Glomerular visceral epithelial cell (primary cell): Measurements from ENCODE around the gene ADAM19.
"Not testable (repeated sequence)": the region's sequence is repeated elsewhere in the genome, so short reads cannot be mapped to it uniquely, and the experiment has no call there.

ENCODE experiments used
- DNase-seq: peaks from one replicate; pipeline ENCODE4 v3.0.0-alpha.2; 2016; ENCODE audit errors: extremely low spot score

ADAM19 gene

GRCh38 chr5:157485340-157485739, 90.2 kb downstream of the ADAM19 start:
- DNase-seq = no peak

GRCh38 chr5:157484768-157485167, 90.8 kb downstream of the ADAM19 start:
- DNase-seq = no peak

- not testable (repeated sequence) for DNase-seq
Observed at GRCh38 chr5:157482702-157483101, 92.9 kb downstream of the ADAM19 start.

DNA sequence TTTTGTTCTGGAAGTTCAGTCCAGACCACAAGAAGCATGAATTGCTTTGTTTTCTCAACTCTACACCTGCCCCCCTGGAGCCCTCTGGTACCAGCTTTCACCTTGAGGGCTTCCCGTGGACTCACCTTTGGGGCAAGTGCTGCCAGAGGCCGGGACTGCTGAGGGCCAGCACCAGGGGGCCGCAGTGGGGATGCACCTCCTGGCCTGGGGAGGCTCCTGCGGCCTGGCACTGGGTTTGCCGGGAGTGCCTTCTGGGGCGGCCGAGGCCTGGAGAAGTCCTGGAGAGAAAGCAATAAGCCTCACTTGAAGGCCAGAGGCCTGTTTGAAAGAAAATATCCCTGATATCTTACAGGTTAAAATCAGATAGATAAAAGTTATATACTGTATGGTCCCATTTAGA, 93.9 kb downstream of the ADAM19 start:
- no peak for DNase-seq

GRCh38 chr5:157481265-157481664, 94.3 kb downstream of the ADAM19 start:
- DNase-seq = no peak

DNA sequence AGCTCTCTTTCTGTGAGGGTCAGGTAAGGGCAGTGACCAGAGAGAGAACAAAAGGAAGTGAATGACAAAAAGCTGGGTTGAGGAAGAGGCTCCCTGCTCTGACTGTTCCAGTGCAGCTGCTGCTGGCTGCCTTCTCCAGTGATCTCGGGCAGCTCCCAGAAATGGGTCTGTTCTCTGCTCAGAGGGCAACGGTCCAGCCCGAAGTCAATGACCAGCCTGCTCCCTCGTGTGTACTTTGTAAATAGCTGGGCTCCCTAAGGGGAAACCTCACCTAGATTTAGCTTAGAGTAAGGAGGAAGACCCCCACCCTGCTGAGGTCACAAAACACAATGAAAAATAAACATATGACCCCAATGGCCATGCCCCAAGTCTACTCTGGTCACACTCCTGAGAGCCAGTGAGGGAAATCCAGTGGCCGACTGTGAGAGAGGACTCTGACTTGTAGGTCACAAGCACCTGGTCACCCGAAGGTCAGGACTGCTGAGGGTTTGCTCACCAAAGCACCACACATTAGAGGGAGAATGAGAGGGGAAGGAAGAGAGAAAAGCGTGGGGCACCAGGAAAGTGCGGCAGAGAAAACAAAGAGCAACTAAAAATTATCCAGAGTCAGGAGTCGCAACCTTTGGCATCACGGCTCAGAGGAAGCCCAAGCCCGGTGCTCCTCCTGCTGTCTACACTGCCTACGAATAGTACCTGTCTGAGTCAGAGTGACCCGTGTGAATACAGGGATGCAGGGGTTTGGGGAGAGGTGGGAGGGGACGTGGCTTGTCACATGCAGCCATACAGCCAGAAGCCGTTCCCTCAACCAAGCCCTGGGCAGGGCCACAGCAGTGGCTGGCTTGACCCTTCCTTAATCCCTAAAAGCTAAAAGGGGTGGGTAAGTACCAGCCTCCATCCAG, 95.7 kb downstream of the ADAM19 start:
- DNase-seq = no peak

DNA sequence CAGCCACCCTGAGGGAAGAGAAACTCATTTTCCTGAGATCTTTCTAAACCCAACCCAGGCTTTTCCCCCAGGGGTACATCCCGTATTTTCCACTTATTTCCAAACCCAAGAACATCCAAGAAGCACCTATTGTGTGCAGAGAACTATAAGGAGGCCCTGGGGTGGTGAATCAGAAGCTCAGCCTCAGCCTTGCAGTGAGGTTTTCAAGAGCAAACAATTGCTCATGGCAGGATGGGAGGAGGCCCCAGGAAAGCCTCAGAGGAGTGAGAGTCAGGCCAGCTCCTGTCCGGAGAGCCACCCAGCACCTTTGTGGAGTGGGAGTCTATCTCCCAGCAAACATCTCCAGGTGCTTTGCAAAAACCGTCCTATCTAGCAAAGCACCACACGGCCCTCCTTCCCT, 96.4 kb downstream of the ADAM19 start:
- DNase-seq = no peak

DNA sequence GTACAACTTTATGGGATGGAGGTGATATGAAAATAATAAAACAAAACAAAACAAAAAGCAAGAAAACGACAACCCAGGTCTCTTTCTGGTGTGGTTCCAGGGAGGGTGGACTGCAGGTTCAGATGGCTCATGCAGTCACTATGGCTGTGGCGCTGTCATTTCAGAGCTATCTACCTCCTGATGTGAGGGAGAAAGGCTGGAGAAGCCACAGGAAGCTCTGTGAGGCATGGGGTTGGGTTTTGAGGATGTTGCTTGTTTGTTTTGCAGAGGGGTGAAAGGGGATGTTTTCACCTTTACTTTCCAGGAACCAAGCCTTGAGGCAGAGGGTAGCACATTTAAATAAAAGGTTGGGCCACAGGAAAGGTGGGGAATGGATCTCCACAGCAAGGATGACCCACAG, 96.8 kb downstream of the ADAM19 start:
- no peak for DNase-seq

DNA sequence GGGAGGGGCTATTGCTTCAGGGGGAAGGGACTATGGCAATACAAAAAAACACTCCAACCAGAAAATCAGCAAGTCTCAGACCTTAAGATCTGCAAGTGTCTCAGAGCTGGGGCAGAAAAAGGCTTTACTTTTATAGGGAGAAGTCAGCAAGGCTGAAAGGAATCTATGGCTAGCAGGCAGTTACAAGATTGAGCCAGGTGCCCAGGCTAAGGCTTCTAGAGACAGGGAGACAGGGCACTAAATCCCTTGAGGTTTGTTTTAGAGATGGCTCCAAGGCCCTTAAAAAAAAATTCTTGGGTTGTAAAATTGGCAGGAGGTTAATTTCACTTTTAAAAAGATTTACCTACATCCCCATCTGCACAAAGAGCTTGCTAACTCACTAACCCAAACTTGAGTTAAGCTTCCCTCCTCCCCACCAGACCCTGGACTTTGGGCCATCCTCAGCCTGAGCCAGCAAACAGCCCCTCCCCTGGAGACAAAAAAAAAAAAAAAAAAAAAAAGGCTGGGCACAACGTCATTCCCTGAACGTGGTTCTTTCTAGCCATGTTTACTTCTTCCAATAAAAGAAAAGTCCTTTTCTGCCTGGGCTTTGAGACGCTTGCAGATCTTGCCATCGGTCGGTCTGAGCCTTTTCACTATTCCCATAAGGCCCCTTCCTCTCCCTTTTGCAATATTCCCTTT, 97.6 kb downstream of the ADAM19 start:
- no peak for DNase-seq

DNA sequence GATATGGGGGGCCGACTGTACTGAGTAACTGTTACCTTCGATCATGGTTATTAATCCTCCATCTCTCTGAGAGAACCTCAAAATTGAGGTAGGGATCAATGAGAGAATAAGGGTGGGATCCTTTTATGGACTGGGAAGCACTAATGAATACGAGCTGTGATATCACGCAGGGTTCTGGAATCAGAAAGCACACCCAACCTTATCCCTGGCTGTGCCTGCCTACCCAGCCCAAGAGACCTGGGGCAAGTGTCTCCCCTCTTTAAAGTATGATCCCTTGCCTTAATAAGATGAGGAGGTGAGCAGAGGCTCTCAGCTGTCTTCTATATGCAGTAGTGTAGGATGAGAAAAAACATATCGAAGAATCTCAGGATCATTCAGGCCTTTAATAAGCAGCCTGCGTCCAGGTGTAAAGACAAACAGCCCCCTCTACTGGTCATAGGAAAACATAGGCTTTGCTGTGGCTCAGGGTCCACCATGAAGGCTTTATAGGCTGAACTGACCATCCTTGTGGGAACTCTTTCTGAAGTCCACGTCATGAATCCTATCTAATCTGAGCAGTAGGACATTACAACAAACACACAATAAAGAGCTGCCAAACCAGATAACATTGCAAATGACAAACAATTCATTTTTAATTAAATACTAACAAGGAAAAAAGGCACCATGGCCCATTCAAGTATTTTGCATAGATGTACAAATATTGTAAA, 98.7 kb downstream of the ADAM19 start:
- DNase-seq = peak; percentile 78

- no peak for DNase-seq
Observed at GRCh38 chr5:157475432-157475831, 100.1 kb downstream of the ADAM19 start.

- no peak for DNase-seq
Observed at GRCh38 chr5:157473383-157474320, 101.9 kb downstream of the ADAM19 start.

DNA sequence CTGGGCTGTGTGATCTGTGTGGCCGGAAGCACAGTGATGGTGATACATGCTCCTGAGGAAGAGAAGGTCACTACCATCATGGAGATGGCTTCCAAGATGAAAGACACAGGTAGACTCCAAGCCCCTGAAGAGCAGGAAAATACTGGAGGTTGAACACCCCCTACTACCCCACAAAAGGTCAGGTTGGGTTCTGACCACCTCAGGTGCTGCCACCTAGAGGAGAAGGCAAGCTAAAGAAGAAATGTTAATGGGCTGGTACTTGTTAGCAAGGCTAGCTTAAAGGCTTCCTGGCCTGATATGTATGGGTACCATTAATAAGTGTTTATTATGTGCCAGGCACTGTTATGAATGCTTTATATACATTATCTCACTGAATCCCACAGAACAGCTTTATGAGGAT, 103.9 kb downstream of the ADAM19 start:
- DNase-seq = peak; percentile 52

- DNase-seq = no peak
Observed at GRCh38 chr5:157470631-157471030, 104.9 kb downstream of the ADAM19 start.

DNA sequence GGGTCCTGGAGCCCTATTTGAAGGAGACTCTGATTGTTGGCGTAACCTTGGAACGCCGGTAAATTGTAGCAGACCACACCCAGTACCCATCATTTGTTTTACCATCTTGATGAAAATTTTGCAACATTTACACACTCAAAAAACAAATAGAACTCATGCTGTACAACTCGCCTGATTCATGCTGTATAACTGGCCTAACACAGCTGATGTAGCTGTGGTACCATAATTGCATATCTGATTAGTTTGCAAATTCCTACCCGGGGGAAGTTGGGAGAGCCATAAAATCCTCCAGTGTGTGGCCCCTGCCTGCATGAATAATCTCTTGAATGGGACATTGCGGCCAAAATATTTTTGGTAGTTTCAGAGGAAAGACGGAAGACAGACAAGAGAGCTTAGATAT, 105.9 kb downstream of the ADAM19 start:
- DNase-seq = no peak

- no peak for DNase-seq
Observed at GRCh38 chr5:157469073-157469472, 106.5 kb downstream of the ADAM19 start.

DNA sequence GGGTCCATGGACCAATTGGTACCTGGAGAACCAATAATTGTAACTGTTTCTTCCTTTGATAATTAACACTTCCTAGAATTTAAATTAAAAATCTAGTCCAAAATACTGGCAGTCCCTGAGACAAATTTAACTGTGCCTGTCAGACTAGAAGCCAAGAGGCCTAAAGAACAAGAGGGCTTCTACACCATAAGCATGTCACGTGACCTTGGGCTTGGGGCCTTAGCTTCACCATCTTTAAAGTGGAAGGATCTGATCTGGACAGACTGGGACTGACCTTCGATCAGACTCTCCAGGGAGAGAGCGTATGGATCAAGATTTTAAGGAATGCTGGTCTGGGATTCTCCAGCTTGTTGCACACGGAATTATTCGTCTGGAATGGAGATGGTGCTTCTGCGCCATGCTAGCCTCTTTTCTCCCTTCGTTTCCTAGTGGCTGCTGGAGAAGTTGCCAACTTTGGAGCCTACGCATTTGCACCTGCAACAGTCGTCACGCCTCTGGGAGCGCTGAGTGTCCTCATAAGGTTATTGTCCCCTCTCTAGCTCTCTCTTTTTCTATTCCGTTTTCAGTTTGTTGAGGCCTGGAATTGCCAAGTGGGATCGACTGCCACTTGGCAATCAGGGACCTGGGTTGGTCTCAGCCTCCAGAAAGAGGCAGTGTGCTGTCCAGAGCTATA, 107.1 kb downstream of the ADAM19 start:
- DNase-seq = no peak

- peak; percentile 85 for DNase-seq
Observed at GRCh38 chr5:157464519-157465171, 110.9 kb downstream of the ADAM19 start.

DNA sequence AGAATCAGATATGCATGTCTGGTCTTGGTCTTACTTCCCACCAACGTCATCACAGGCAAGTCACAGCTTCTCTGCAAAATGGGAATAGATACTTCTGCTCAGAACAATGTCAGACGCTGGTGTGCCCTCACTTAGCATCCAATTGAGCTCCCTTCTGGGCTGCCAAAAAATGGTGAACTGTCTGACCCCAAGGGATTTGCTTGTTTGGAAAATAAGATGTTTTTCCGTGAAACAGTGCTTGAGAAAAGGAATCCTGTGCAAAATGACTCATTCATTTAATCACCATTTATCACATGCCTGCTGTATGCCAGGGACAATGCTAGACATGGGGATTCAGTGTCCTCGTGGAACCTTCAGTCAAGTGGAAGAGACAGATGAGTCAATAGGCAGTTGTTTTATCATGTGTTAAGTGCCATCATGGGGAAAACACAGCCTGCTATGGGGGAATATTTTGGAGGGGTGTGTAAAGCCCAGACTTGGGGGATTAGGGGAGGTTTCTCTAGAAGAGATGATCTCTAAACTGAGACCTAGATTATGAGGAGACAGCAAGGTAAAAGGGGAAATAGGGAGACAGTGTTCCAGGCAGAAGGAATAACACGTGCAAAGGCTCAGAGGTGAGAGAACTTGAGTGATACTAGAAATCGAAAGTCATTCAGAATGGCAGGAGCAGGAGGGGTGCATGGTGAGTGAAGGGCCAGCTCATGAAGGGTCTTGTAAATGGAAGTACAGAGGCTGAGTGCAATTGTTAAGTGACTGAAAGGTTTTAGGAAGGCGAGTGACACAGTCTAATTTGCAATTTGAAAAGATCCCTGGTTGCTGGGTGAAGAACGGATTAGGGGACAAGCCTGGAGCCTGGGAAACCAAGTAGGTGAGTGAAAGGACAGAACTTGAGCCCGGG, 111.7 kb downstream of the ADAM19 start:
- DNase-seq = peak; percentile 74
